Keratinocyte (primary cell): Measurements from ENCODE around the gene ARHGAP9. TPM values are rescaled to one million over a fixed set of nuclear protein-coding genes. Genes with fewer than 3 reads are reported as not detected.
"Not testable (repeated sequence)": the region's sequence is repeated elsewhere in the genome, so short reads cannot be mapped to it uniquely, and the experiment has no call there.

Source experiments
- DNase-seq: peaks from one replicate; pipeline ENCODE4 v3.0.0-alpha.2; 2011; ENCODE audit warnings: low read depth, missing footprints, low spot score
- FAIRE-seq: peaks from 2 replicates; lab custom pipeline; 2011; peaks lifted over from hg19 to GRCh38; lab: Jason Lieb, UNC
- H2AFZ ChIP-seq: 2 replicates; pipeline ENCODE4 v1.6.0; 2012; ENCODE audit warnings: low read length, control low read depth, inconsistent platforms; ENCODE audit not compliant: control insufficient read depth
- H3K27ac ChIP-seq: 2 replicates; pipeline ENCODE4 v1.5.1; 2011; ENCODE audit warnings: low read length; ENCODE audit not compliant: control insufficient read depth, insufficient read depth
- H3K27me3 ChIP-seq: 3 replicates; pipeline ENCODE4 v1.6.0; 2011; ENCODE audit warnings: low read length; ENCODE audit not compliant: control insufficient read depth, insufficient read depth; ENCODE audit errors: extremely low read depth
- H3K36me3 ChIP-seq, 2 experiments: 2 replicates in 1 of 2; 3 replicates in 1 of 2; pipeline ENCODE4 v1.5.1; 2011; ENCODE audit warnings: low read length in 2 of 2, mild to moderate bottlenecking in 1 of 2; ENCODE audit not compliant: control insufficient read depth in 2 of 2, insufficient read depth in 2 of 2; ENCODE audit errors: extremely low read depth in 1 of 2
- H3K4me1 ChIP-seq: 3 replicates; pipeline ENCODE4 v1.5.1; 2011; ENCODE audit warnings: low read length; ENCODE audit not compliant: control insufficient read depth, insufficient read depth; ENCODE audit errors: extremely low read depth
- H3K4me2 ChIP-seq: 3 replicates; pipeline ENCODE4 v1.6.0; 2011; ENCODE audit warnings: low read depth, low read length; ENCODE audit not compliant: control insufficient read depth, insufficient read depth; ENCODE audit errors: extremely low read depth
- H3K4me3 ChIP-seq, 3 experiments: fragments of 200-600 bp in 1 of 3; sonication (generic) in 1 of 3; 2 replicates in 2 of 3; 3 replicates in 1 of 3; pipeline ENCODE4 v1.5.1; 2011 to 2016; ENCODE audit warnings: low read length in 3 of 3, mild to moderate bottlenecking in 3 of 3, control low read depth in 2 of 3, inconsistent platforms in 1 of 3, low read depth in 1 of 3, mixed read lengths in 1 of 3, mixed run types in 1 of 3, moderate library complexity in 1 of 3; ENCODE audit not compliant: control insufficient read depth in 2 of 3, insufficient read depth in 2 of 3; ENCODE audit errors: extremely low read depth in 1 of 3
- H3K79me2 ChIP-seq: 2 replicates; pipeline ENCODE4 v1.6.0; 2012; ENCODE audit warnings: low read length; ENCODE audit not compliant: control insufficient read depth, insufficient read depth
- H3K9ac ChIP-seq: 3 replicates; pipeline ENCODE4 v1.6.0; 2011; ENCODE audit warnings: low read length; ENCODE audit not compliant: control insufficient read depth, insufficient read depth; ENCODE audit errors: extremely low read depth
- H3K9me1 ChIP-seq: 3 replicates; pipeline ENCODE4 v1.6.0; 2011; ENCODE audit warnings: low read length; ENCODE audit not compliant: control insufficient read depth, insufficient read depth; ENCODE audit errors: extremely low read depth
- H3K9me3 ChIP-seq: 2 replicates; pipeline ENCODE4 v1.5.1; 2012; ENCODE audit warnings: low read depth, low read length; ENCODE audit not compliant: control insufficient read depth
- H4K20me1 ChIP-seq: 3 replicates; pipeline ENCODE4 v1.6.0; 2011; ENCODE audit warnings: low read length; ENCODE audit not compliant: control insufficient read depth, insufficient read depth; ENCODE audit errors: extremely low read depth
- EZH2 ChIP-seq: IDR thresholded peaks from one replicate; pipeline ENCODE4 v1.6.1; 2012; ENCODE audit warnings: inconsistent platforms, mild to moderate bottlenecking, low read length, moderate library complexity
- dilution Hi-C: fragments of 300-500 bp; cut with MboI; formaldehyde crosslinking; loops from one replicate; pipeline ENCODE4 v1.7.0; 2020; ENCODE audit warnings: low sequenced_read_pairs; ENCODE audit not compliant: extremely low pct_ligation_motif_present
- polyA plus RNA-seq, 5 experiments: library from polyadenylated mRNA; depleted of rRNA in 3 of 5; stranded (reverse) in 3 of 5; stranded (forward) in 1 of 5; unstranded in 1 of 5; fragments of >200 nt; gene quantifications; 1 replicate in 1 of 5; 2 replicates in 3 of 5; 3 replicates in 1 of 5; pipeline versions ENCODE4 v1.2.1 to v1.2.3, GENCODE V29; 2011 to 2012; ENCODE audit warnings: missing spikeins in 2 of 5, low read depth in 1 of 5, low replicate concordance in 1 of 5
- TF ChIP-seq, protein P1 (sequence below), 3 experiments: IDR thresholded peaks in 1 of 3; conservative IDR thresholded peaks in 1 of 3; optimal IDR thresholded peaks in 1 of 3; 2 replicates in 2 of 3; 3 replicates in 1 of 3; pipeline versions ENCODE3 to v1.5.1; 2011; ENCODE audit warnings: low read length in 3 of 3, mild to moderate bottlenecking in 3 of 3, moderate library complexity in 2 of 3, control low read depth in 1 of 3, inconsistent platforms in 1 of 3; ENCODE audit not compliant: insufficient read depth in 2 of 3; ENCODE audit errors: extremely low read depth in 1 of 3

ARHGAP9 gene
- polyA plus RNA-seq, 1 donor (not counting 4 experiments of a cell fraction or from before 2014, with no cell fraction given), result not detected

DNA sequence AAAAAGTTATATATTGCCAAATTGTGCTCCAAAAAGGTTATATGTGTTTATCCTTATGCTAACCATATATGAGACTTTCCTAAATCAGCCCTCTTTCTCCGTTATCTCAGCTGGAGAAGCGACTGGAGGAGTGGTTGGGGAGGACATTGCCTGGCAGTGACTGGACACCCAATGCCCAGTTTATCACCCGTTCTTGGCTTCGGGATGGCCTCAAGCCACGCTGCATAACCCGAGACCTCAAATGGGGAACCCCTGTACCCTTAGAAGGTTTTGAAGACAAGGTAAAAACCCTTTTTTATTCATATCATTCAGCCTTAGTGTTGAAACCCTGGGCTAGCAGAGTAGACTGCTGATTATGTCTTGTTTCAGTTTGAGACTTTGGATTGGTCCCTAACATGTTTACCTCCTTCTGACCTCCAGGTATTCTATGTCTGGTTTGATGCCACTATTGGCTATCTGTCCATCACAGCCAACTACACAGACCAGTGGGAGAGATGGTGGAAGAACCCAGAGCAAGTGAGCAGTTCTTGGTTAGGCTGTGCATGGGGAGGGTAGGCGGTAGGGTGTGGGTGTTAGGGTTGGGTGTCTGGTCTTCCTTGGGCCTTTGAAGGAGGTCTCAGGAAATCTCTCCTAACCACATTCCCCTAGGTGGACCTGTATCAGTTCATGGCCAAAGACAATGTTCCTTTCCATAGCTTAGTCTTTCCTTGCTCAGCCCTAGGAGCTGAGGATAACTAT, 32.1 kb upstream of the ARHGAP9 start:
- no peak for TF ChIP-seq EZH2
- TF ChIP-seq, protein P1, sequence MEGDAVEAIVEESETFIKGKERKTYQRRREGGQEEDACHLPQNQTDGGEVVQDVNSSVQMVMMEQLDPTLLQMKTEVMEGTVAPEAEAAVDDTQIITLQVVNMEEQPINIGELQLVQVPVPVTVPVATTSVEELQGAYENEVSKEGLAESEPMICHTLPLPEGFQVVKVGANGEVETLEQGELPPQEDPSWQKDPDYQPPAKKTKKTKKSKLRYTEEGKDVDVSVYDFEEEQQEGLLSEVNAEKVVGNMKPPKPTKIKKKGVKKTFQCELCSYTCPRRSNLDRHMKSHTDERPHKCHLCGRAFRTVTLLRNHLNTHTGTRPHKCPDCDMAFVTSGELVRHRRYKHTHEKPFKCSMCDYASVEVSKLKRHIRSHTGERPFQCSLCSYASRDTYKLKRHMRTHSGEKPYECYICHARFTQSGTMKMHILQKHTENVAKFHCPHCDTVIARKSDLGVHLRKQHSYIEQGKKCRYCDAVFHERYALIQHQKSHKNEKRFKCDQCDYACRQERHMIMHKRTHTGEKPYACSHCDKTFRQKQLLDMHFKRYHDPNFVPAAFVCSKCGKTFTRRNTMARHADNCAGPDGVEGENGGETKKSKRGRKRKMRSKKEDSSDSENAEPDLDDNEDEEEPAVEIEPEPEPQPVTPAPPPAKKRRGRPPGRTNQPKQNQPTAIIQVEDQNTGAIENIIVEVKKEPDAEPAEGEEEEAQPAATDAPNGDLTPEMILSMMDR (optimal IDR thresholded peaks at IDR 0.05 in 1 of 3, IDR thresholded peaks at IDR 0.05 in 1 of 3, conservative IDR thresholded peaks at IDR 0.05 in 1 of 3; ENCODE audit: extremely low read depth in 1 of 3, insufficient read depth in 2 of 3, low read length in 3 of 3), result no peak
- H3K9me3 ChIP-seq, result no peaks in the 10 kb centered on the region
- no peak overlapping the region for H3K27ac ChIP-seq
- H3K9ac ChIP-seq, result no peak overlapping the region
- H3K4me3 ChIP-seq, result no peak overlapping the region
- no peak overlapping the region for H2AFZ ChIP-seq
- no peaks in the 10 kb centered on the region for H3K27me3 ChIP-seq
- peaks cover 11% of the 10 kb centered on the region for H4K20me1 ChIP-seq
- H3K4me1 ChIP-seq, result peaks cover 6% of the 10 kb centered on the region
- H3K4me2 ChIP-seq, result no peak overlapping the region
- no peak for DNase-seq
- dilution Hi-C loops, result no loop called here
- H3K9me1 ChIP-seq, result no peaks in the 10 kb centered on the region
- no peaks in the 10 kb centered on the region for H3K79me2 ChIP-seq
- no peak for FAIRE-seq
- peaks cover 34 to 40% of the 10 kb centered on the region in 2 experiments for H3K36me3 ChIP-seq

DNA sequence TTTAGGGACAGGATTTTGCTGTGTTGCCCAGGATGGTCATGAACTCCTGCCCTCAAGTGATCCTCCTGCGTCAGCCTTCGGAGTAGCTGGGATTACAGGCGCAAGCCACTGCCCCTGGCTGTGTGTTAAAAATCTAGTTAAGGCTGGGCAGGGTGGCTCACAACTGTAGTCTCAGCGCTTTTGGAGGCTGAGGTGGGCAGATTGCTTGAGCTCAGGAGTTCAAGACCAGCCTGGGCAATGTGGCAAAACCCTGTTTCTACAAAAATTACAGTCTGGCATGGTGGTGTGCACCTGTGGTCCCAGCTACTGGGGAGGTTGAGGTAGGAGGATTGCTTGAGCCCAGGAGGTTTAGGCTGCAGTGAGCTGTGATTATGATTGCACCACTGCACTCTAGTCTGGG, 31.5 kb upstream of the ARHGAP9 start:
- Histone ChIP-seq H4K20me1 (peaks cover 11% of the 10 kb centered on the region), H3K4me1 (peaks cover 6% of the 10 kb centered on the region), H3K27me3 (no peaks in the 10 kb centered on the region), H3K4me3 (no peak overlapping the region), H3K27ac (no peak overlapping the region), H3K36me3 (peaks cover 29 to 39% of the 10 kb centered on the region in 2 experiments), H3K4me2 (no peak overlapping the region), H3K9ac (no peak overlapping the region), H3K9me1 (no peaks in the 10 kb centered on the region), H3K79me2 (no peaks in the 10 kb centered on the region), H2AFZ (no peak overlapping the region), H3K9me3 (no peaks in the 10 kb centered on the region)
- no peak for DNase-seq
- TF ChIP-seq, protein P1 (optimal IDR thresholded peaks at IDR 0.05 in 1 of 3, IDR thresholded peaks at IDR 0.05 in 1 of 3, conservative IDR thresholded peaks at IDR 0.05 in 1 of 3; ENCODE audit: extremely low read depth in 1 of 3, insufficient read depth in 2 of 3, low read length in 3 of 3), result no peak
- no peak for TF ChIP-seq EZH2
- dilution Hi-C loops, result no loop called here
- FAIRE-seq, result no peak

DNA sequence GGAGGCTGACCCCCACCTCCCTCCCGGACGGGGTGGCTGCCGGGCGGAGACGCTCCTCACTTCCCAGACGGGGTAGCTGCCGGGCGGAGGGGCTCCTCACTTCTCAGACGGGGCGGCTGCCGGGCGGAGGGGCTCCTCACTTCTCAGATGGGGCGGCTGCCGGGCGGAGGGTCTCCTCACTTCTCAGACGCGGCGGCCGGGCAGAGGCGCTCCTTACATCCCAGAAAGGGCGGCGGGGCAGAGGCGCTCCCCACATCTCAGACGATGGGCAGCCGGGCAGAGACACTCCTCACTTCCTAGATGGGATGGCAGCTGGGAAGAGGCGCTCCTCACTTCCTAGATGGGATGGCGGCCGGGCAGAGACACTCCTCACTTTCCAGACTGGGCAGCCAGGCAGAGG, 28.1 kb upstream of the ARHGAP9 start:
- H3K79me2 ChIP-seq, H3K4me3 ChIP-seq, H3K4me2 ChIP-seq, H3K27me3 ChIP-seq, H2AFZ ChIP-seq, H3K9me3 ChIP-seq, H3K9me1 ChIP-seq, FAIRE-seq, dilution Hi-C loops, H3K27ac ChIP-seq, DNase-seq, H3K4me1 ChIP-seq, H4K20me1 ChIP-seq, H3K9ac ChIP-seq: not testable (repeated sequence)
- peaks cover 14 to 35% of the 10 kb centered on the region in 2 experiments for H3K36me3 ChIP-seq

DNA sequence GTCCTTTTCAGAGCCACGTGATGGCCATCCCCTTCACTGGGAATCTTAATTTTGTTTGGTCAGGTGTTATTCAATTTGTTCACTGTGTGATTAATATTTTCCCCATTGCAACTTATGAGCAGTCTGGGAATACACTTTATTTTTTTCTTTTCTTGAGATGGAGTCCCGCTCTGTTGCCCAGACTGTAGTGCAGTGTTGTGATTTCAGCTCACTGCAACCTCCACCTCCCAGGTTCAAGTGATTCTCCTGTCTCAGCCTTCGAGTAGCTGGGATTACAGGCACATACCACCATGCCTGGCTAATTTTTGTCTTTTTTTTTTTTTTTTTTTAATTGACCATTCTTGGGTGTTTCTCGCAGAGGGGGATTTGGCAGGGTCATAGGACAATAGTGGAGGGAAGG, 26.9 kb upstream of the ARHGAP9 start:
- H3K9me1 ChIP-seq, FAIRE-seq, dilution Hi-C loops, H2AFZ ChIP-seq, H3K27ac ChIP-seq, H3K27me3 ChIP-seq, H3K9me3 ChIP-seq, H3K4me1 ChIP-seq, H3K4me2 ChIP-seq, H3K9ac ChIP-seq, H4K20me1 ChIP-seq, H3K4me3 ChIP-seq, DNase-seq, H3K79me2 ChIP-seq: not testable (repeated sequence)
- peaks cover 8 to 27% of the 10 kb centered on the region in 2 experiments for H3K36me3 ChIP-seq
